SJSA1 (cell line): Measurements from ENCODE around the gene EPHA5. TPM values are rescaled to one million over a fixed set of nuclear protein-coding genes. Genes with fewer than 3 reads are reported as not detected.

Experiments
- DNase-seq, 2 experiments: peaks; one replicate each; pipeline ENCODE4 v3.0.0-alpha.2; 2015 to 2020; ENCODE audit warnings: low spot score in 2 of 2, low read depth in 1 of 2
- H3K27ac ChIP-seq: fragments of 250-450 bp; sonication (Bioruptor Pico); 2 replicates; pipeline ENCODE4 v1.5.1; 2020; ENCODE audit warnings: mild to moderate bottlenecking, moderate library complexity
- H3K27me3 ChIP-seq: fragments of 250-450 bp; sonication (Bioruptor Pico); replicated peaks from 2 replicates; pipeline ENCODE4 v1.5.1; 2020; ENCODE audit warnings: mild to moderate bottlenecking, moderate library complexity
- H3K36me3 ChIP-seq: fragments of 250-450 bp; sonication (Bioruptor Pico); 2 replicates; pipeline ENCODE4 v1.5.1; 2020; ENCODE audit warnings: mild to moderate bottlenecking
- H3K4me1 ChIP-seq: fragments of 250-450 bp; sonication (Bioruptor Pico); replicated peaks from 2 replicates; pipeline ENCODE4 v1.6.1; 2021; ENCODE audit warnings: mild to moderate bottlenecking
- H3K4me3 ChIP-seq: fragments of 250-450 bp; sonication (Bioruptor Pico); 2 replicates; pipeline ENCODE4 v1.5.1; 2020; ENCODE audit warnings: mild to moderate bottlenecking
- H3K9me3 ChIP-seq: fragments of 250-450 bp; sonication (Bioruptor Pico); replicated peaks from 2 replicates; pipeline ENCODE4 v1.5.1; 2020; ENCODE audit warnings: mild to moderate bottlenecking
- total RNA-seq: library from RNA; depleted of rRNA; stranded (reverse); fragments of >200 nt; shearing (Covaris generic); gene quantifications from 2 replicates; pipeline ENCODE4 v1.2.3, GENCODE V29; 2014

Gene EPHA5
- total RNA-seq, 1 experiment from 2014 or later = 0.05 TPM

DNA sequence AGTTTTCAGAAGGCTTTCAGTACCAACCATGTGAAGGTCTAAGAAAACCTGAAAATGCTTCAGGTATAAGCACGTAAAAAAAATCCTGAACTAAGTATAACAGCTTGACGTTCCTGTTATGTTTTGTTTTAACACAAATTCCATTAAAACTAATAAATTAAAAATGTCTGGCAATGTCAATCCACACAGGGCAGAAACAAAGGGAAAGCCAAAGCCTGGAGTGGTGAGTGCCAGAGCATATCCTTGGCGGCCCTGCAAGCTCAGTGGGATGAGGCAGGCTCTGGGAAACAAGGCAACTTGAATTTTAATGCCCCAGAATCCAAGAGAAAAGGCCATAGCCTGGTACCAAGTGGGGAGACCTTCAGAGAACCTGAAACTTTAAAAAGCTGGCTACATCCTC lies 78.2 kb downstream of the EPHA5 start:
- Histone ChIP-seq H3K27ac (no peak overlapping the region), H3K27me3 (no peaks in the 10 kb centered on the region)

DNA sequence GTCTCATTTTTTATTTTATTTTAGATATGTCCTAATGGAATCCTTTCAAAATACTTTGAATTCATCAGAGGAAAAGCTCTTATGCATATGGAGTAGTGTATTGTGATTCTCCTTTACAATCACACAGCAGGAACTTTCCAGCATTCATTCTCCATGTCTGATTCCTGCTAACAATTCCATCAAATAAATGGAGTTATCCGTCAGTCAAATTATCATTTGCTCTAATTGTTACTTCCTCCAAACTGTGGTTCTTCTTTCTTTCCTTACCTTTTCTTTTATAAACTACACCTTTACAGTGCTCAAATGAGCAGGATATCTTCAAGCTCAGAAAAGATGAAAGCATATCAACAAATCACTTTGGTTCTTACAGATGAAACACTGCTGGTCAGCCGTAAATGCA lies 80.4 kb downstream of the EPHA5 start:
- H3K27ac ChIP-seq = no peak overlapping the region
- no peak overlapping the region for H3K4me3 ChIP-seq
- peaks cover 5% of the 10 kb centered on the region; the same call in 1 of the 2 replicates for H3K9me3 ChIP-seq
- no peaks in the 10 kb centered on the region for H3K27me3 ChIP-seq
- no peaks in the 10 kb centered on the region for H3K36me3 ChIP-seq
- H3K4me1 ChIP-seq = no peaks in the 10 kb centered on the region
- DNase-seq = no peak

More for the DNA sequence above, 78.2 kb downstream of the EPHA5 start:
- Histone ChIP-seq H3K9me3 (peaks cover 5% of the 10 kb centered on the region; the same call in 1 of the 2 replicates), H3K36me3 (no peaks in the 10 kb centered on the region), H3K4me3 (no peak overlapping the region), H3K4me1 (no peaks in the 10 kb centered on the region)
- no peak for DNase-seq

GRCh38 chr4:65589331-65589730 lies 81.0 kb downstream of the EPHA5 start:
- DNase-seq = no peak
- Histone ChIP-seq H3K4me1 (no peaks in the 10 kb centered on the region), H3K36me3 (no peaks in the 10 kb centered on the region)

GRCh38 chr4:65580551-65580950 lies 89.7 kb downstream of the EPHA5 start:
- no peak for DNase-seq
- no peaks in the 10 kb centered on the region for H3K27me3 ChIP-seq

More at GRCh38 chr4:65589331-65589730, 81.0 kb downstream of the EPHA5 start:
- Histone ChIP-seq H3K27me3 (no peaks in the 10 kb centered on the region), H3K27ac (no peak overlapping the region), H3K9me3 (peaks cover 5% of the 10 kb centered on the region; the same call in 1 of the 2 replicates), H3K4me3 (no peak overlapping the region)

DNA sequence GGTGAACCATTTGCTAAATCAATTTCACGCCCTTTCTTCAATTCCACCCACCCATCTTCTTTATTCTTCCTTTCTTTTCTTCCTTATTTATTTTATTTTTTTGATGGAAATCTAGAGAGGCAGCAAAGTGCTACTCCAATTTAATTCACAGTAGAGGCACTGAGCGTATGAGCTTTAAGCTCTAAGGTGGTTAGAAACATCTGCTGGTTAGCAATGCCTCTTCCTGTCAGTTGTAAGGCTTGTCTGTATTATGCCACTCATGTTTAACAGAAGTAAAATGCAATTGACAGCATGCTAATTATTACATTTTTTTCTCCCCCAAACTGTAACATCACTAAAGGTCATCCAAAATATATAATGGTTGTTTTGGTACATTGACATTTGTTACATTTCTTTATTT lies 103.8 kb downstream of the EPHA5 start:
- H3K36me3 ChIP-seq = no peaks in the 10 kb centered on the region
- no peaks in the 10 kb centered on the region for H3K9me3 ChIP-seq
- H3K4me1 ChIP-seq = no peaks in the 10 kb centered on the region
- no peaks in the 10 kb centered on the region for H3K27me3 ChIP-seq
- DNase-seq = no peak
- no peak overlapping the region for H3K27ac ChIP-seq
- no peak overlapping the region for H3K4me3 ChIP-seq

More at GRCh38 chr4:65580551-65580950, 89.7 kb downstream of the EPHA5 start:
- Histone ChIP-seq H3K9me3 (no peaks in the 10 kb centered on the region), H3K4me1 (no peaks in the 10 kb centered on the region), H3K27ac (no peak overlapping the region), H3K36me3 (no peaks in the 10 kb centered on the region), H3K4me3 (no peak overlapping the region)

DNA sequence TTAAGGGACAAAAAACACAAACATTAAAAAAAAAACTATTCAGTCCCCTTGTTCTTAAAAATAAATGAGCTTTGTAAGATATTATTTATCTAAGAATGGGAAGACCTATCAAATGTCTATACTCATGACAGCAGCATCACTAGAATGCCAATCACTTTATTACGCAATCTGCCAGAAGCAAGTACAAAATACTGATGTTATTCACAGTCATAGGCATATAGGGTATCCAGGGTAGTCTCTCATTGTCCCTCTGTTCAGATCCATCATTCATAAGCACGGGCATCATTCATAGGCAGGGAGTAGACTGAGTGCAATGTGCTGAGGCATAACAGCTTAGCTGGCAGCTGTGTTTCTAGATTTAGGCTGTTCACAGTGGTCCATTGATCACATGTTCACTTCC lies 109.1 kb downstream of the EPHA5 start:
- H3K27me3 ChIP-seq = no peaks in the 10 kb centered on the region
- H3K9me3 ChIP-seq = no peaks in the 10 kb centered on the region
- no peak for DNase-seq
- no peaks in the 10 kb centered on the region for H3K4me1 ChIP-seq
- H3K4me3 ChIP-seq = no peak overlapping the region
- H3K36me3 ChIP-seq = no peaks in the 10 kb centered on the region
- H3K27ac ChIP-seq = no peak overlapping the region

GRCh38 chr4:65559270-65559669 lies 111.0 kb downstream of the EPHA5 start:
- H3K9me3 ChIP-seq = no peaks in the 10 kb centered on the region
- no peak overlapping the region for H3K27ac ChIP-seq
- H3K4me1 ChIP-seq = no peaks in the 10 kb centered on the region
- DNase-seq = no peak
- H3K36me3 ChIP-seq = no peaks in the 10 kb centered on the region
- no peak overlapping the region for H3K4me3 ChIP-seq
- H3K27me3 ChIP-seq = no peaks in the 10 kb centered on the region

DNA sequence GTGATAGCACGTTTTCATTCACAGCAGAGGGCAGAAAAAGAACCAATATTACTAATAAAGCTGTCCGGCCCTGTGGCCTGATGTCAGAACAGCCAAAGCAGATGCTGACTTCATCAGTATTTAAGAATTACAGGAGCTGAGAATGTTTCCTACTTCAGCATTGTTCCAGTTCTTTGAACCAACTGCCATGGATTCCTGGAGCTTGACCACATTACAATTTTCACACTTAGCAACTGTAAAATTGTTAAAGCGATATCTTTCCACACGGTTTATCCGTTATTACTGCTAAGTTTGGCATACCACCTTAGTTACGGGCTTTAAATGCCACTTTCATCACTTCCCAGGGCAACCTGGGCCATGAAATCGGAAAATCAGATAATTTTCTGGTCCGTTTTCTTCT lies 118.2 kb downstream of the EPHA5 start:
- no peak for DNase-seq
- H3K9me3 ChIP-seq = no peaks in the 10 kb centered on the region
- no peaks in the 10 kb centered on the region for H3K27me3 ChIP-seq
- no peak overlapping the region for H3K4me3 ChIP-seq
- H3K27ac ChIP-seq = no peak overlapping the region
- no peaks in the 10 kb centered on the region for H3K4me1 ChIP-seq
- H3K36me3 ChIP-seq = no peaks in the 10 kb centered on the region

GRCh38 chr4:65550500-65550899 lies 119.8 kb downstream of the EPHA5 start:
- Histone ChIP-seq H3K27ac (no peak overlapping the region), H3K36me3 (no peaks in the 10 kb centered on the region), H3K4me1 (no peaks in the 10 kb centered on the region), H3K9me3 (no peaks in the 10 kb centered on the region), H3K27me3 (no peaks in the 10 kb centered on the region), H3K4me3 (no peak overlapping the region)
- DNase-seq = no peak

DNA sequence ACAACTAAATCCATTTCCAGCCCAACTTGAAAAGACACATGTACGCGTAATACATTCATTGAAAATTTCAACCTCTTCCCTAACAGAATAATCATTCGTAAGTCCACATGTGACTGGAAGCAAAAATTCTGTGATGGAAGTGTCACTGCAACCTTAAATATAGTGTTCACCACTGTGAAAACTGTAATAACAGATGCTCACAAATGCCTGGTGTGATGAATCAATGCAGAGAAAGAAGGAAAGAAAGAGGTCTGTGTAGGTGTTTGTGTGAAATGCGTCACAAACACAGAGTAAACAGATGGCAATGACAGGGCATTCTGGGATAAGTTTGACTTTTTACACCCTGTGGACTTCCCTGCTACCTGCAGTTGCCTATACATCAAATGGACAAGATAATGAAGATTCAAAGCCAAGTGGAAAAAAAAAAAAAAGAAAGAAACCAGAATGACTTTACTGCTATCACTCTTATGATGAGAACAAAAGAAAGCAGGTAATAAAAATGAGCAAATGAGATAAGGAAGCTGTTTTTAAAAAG lies 123.3 kb downstream of the EPHA5 start:
- H3K36me3 ChIP-seq = no peaks in the 10 kb centered on the region

GRCh38 chr4:65538571-65538970 lies 131.7 kb downstream of the EPHA5 start:
- H3K4me1 ChIP-seq = no peaks in the 10 kb centered on the region
- no peaks in the 10 kb centered on the region for H3K36me3 ChIP-seq
- no peak overlapping the region for H3K4me3 ChIP-seq
- no peak overlapping the region for H3K27ac ChIP-seq
- H3K9me3 ChIP-seq = no peaks in the 10 kb centered on the region
- no peaks in the 10 kb centered on the region for H3K27me3 ChIP-seq
- DNase-seq = no peak

More for the DNA sequence above, 123.3 kb downstream of the EPHA5 start:
- Histone ChIP-seq H3K9me3 (no peaks in the 10 kb centered on the region), H3K27me3 (no peaks in the 10 kb centered on the region), H3K4me1 (no peaks in the 10 kb centered on the region), H3K27ac (no peak overlapping the region), H3K4me3 (no peak overlapping the region)
- no peak for DNase-seq

- H3K27me3 ChIP-seq = no peaks in the 10 kb centered on the region
- H3K9me3 ChIP-seq = no peaks in the 10 kb centered on the region
- no peaks in the 10 kb centered on the region for H3K4me1 ChIP-seq
- no peaks in the 10 kb centered on the region for H3K36me3 ChIP-seq
- H3K27ac ChIP-seq = no peak overlapping the region
- no peak overlapping the region for H3K4me3 ChIP-seq
- no peak for DNase-seq
Observed at GRCh38 chr4:65535113-65535512, 135.2 kb downstream of the EPHA5 start.

DNA sequence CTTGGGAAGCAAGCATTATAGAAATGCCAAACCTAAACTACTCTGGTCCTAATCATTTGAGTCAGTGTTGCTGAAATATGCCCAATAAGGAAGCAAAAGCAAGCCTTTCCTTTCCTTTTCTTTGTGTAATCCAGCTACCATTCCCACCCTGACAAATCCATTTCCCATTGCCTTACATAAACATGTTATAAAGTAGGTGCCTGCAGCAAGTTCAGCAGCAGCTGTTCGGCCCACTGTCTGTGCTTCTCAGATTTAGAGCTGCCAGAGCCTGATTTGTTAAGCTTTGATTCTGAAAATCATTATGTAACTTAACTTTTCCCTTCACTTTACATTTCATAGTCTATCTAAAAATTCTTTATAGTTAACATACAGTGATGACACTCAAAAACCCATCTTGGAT lies 148.6 kb downstream of the EPHA5 start:
- DNase-seq = no peak
- H3K36me3 ChIP-seq = no peaks in the 10 kb centered on the region
- H3K4me3 ChIP-seq = no peak overlapping the region
- H3K9me3 ChIP-seq = no peaks in the 10 kb centered on the region
- H3K4me1 ChIP-seq = no peaks in the 10 kb centered on the region
- no peak overlapping the region for H3K27ac ChIP-seq
- no peaks in the 10 kb centered on the region for H3K27me3 ChIP-seq

- Histone ChIP-seq H3K36me3 (no peaks in the 10 kb centered on the region; the same call in 1 of the 2 replicates), H3K27ac (no peak overlapping the region), H3K9me3 (no peaks in the 10 kb centered on the region; the same call in 1 of the 2 replicates), H3K4me1 (0 out of 2 replicates have a peak, but pooled peaks cover 7% of the 10 kb centered on the region), H3K4me3 (no peak overlapping the region), H3K27me3 (no peaks in the 10 kb centered on the region)
- no peak for DNase-seq
Observed at GRCh38 chr4:65515646-65516045, 154.6 kb downstream of the EPHA5 start.

DNA sequence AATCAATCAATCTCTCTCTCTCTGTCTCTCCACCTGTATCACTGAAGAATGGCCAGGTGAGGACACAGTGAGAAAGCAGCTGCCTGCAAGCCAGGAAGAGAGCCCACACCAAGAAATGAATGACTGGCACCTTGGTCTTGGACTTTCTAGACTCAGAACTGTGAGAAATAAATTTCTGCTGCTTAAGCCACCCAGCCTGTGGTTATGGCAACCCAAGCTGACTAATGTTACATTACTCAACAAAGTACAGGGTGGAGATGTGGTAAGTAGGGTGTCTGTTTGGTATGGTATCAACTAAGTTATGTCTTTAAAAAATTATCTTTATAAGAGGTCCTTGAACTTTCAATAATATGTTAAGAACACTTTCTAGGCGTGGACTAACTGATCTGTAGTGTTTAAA lies 159.3 kb downstream of the EPHA5 start:
- H3K4me1 ChIP-seq = peaks cover 15% of the 10 kb centered on the region; the same call in 1 of the 2 replicates
- no peak for DNase-seq
- H3K27ac ChIP-seq = no peak overlapping the region
- no peak overlapping the region for H3K4me3 ChIP-seq
- H3K9me3 ChIP-seq = no peaks in the 10 kb centered on the region; the same call in 1 of the 2 replicates
- no peaks in the 10 kb centered on the region for H3K27me3 ChIP-seq
- no peaks in the 10 kb centered on the region; the same call in 1 of the 2 replicates for H3K36me3 ChIP-seq
